GM12873 (cell line): ENCODE results near the gene MED7.

Experiments
- CTCF ChIP-seq: IDR thresholded peaks from 2 replicates; pipeline ENCODE4 v1.5.1; 2012; ENCODE audit warnings: low read depth, mild to moderate bottlenecking, moderate library complexity, low read length, control low read depth; ENCODE audit not compliant: insufficient read depth; ENCODE audit errors: missing control alignments

Gene MED7

GRCh38 chr5:157142317-157143126 lies at the start of gene MED7:
Gene MED7 (minus strand): TSS chr5:157142865. CDS start chr5:157139431, 3,434 bp downstream.
- no peak for TF ChIP-seq CTCF

- TF ChIP-seq CTCF, result no peak
Measured at GRCh38 chr5:157189223-157189622, 46.6 kb upstream of the MED7 start.

- no peak for TF ChIP-seq CTCF
Measured at GRCh38 chr5:157188270-157188669, 45.6 kb upstream of the MED7 start.

- no peak for TF ChIP-seq CTCF
Measured at GRCh38 chr5:157187046-157187754, 44.5 kb upstream of the MED7 start.

- TF ChIP-seq CTCF, result no peak
Measured at GRCh38 chr5:157186309-157187045, 43.8 kb upstream of the MED7 start.

- no peak for TF ChIP-seq CTCF
Measured at GRCh38 chr5:157184117-157184670, 41.5 kb upstream of the MED7 start.
